Kidney (tissue), 14 donors: ENCODE measurements around the gene COL15A1. TPM values are rescaled to one million over a fixed set of nuclear protein-coding genes. Genes with fewer than 3 reads are reported as not detected.

ENCODE experiments used
- DNase-seq, 5 donors: peaks; one replicate each; pipeline ENCODE4 v3.0.0-alpha.2; 2013 to 2020
- FAIRE-seq: peaks from 2 replicates; lab custom pipeline; 2012; peaks lifted over from hg19 to GRCh38; lab: Jason Lieb, UNC
- H3K27ac ChIP-seq, 2 donors: one replicate each; pipeline ENCODE4 v1.7.0; 2013; ENCODE audit warnings: low read depth in 2 of 2, low read length in 2 of 2, inconsistent platforms in 1 of 2
- H3K27me3 ChIP-seq: one replicate; pipeline ENCODE4 v1.7.1; 2013; ENCODE audit warnings: low read length, inconsistent platforms; ENCODE audit not compliant: control insufficient read depth, insufficient read depth
- H3K36me3 ChIP-seq, 3 donors: one replicate each; pipeline versions ENCODE4 v1.7.0 to v1.7.1; 2013; ENCODE audit warnings: low read length in 3 of 3, control low read depth in 1 of 3, inconsistent platforms in 1 of 3; ENCODE audit not compliant: insufficient read depth in 3 of 3, control insufficient read depth in 2 of 3
- H3K4me1 ChIP-seq, 3 donors: one replicate each; pipeline versions ENCODE4 v1.7.0 to v1.7.1; 2013; ENCODE audit warnings: low read length in 3 of 3, inconsistent platforms in 1 of 3, low read depth in 1 of 3; ENCODE audit not compliant: control insufficient read depth in 2 of 3, insufficient read depth in 2 of 3
- H3K4me3 ChIP-seq, 3 donors: one replicate each; pipeline versions ENCODE4 v1.7.0 to v1.8.1; 2013; ENCODE audit warnings: low read length in 3 of 3, control low read depth in 1 of 3, inconsistent platforms in 1 of 3
- H3K9ac ChIP-seq, 3 donors: one replicate each; pipeline versions ENCODE4 v1.7.0 to v1.7.1; 2013; ENCODE audit warnings: low read length in 3 of 3, control low read depth in 1 of 3, inconsistent platforms in 1 of 3
- H3K9me3 ChIP-seq, 3 donors: one replicate each; pipeline versions ENCODE4 v1.7.0 to v1.7.1; 2013; ENCODE audit warnings: low read length in 3 of 3, control low read depth in 1 of 3, inconsistent platforms in 1 of 3; ENCODE audit not compliant: control insufficient read depth in 2 of 3, insufficient read depth in 1 of 3
- intact Hi-C: fragments of 100-400 bp; cut with DNase I; formaldehyde crosslinking; loops from one replicate; pipeline ENCODE4 v1.11.1; 2022
- polyA plus RNA-seq: library from polyadenylated mRNA; stranded (reverse); fragments of 350-450 nt; fragmentation: Illumina TruSeq; extraction: RNeasy Lipid Tissue Mini Kit (QIAGEN cat#74804); gene quantifications from one replicate; pipeline ENCODE4 v1.2.3, GENCODE V29; 2014; ENCODE audit warnings: low read depth, low replicate concordance; ENCODE audit not compliant: insufficient read depth
- total RNA-seq: library from RNA; stranded (reverse); fragmentation: NEBNext Ultra II Directional; extraction: Animal tissue kit (Norgen Biotek cat#: 25700); gene quantifications from one replicate; pipeline ENCODE4 v1.2.1, GENCODE V29; 2021
- TF ChIP-seq, protein P1 (sequence below): IDR thresholded peaks from 3 replicates; pipeline ENCODE4 v1.5.1; 2012; ENCODE audit warnings: mild to moderate bottlenecking, moderate library complexity, borderline replicate concordance; ENCODE audit not compliant: insufficient read depth; ENCODE audit errors: extremely low read depth
- donor health status: control.
- donor health status: control.
- donor health status: control.
- donor health status: control.
- donor health status: control.
- donor health status: DM: yes; HTN: yes; CAD: no.
- donor health status: Normal renal cell carcinoma (clear cell type).

The COL15A1 gene
- total and polyA plus RNA-seq, 2 donors from 2014 or later: 4.7 to 42.0 TPM

- DNase-seq: no peak
- H3K9ac ChIP-seq: no peak overlapping the region
- TF ChIP-seq, protein P1, sequence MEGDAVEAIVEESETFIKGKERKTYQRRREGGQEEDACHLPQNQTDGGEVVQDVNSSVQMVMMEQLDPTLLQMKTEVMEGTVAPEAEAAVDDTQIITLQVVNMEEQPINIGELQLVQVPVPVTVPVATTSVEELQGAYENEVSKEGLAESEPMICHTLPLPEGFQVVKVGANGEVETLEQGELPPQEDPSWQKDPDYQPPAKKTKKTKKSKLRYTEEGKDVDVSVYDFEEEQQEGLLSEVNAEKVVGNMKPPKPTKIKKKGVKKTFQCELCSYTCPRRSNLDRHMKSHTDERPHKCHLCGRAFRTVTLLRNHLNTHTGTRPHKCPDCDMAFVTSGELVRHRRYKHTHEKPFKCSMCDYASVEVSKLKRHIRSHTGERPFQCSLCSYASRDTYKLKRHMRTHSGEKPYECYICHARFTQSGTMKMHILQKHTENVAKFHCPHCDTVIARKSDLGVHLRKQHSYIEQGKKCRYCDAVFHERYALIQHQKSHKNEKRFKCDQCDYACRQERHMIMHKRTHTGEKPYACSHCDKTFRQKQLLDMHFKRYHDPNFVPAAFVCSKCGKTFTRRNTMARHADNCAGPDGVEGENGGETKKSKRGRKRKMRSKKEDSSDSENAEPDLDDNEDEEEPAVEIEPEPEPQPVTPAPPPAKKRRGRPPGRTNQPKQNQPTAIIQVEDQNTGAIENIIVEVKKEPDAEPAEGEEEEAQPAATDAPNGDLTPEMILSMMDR: no peak
Measured at GRCh38 chr9:98971168-98971914, 27.6 kb downstream of the COL15A1 start.

DNA sequence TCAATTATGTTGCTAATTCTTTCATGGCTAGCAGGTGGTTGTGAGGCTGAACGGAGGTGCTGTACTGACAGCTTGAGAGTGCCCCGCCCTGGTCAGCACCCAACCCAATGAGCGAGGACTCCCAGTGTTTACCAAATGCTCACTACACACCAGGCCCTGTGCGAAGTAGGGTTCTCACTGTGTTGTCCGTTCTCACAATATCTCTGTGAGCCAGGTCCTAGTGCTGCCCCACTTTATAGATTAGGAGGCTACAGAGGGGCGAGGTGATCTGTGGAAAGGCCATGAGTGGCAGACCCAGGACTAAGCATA is 28.2 kb downstream of the COL15A1 start:
- no peaks in the 10 kb centered on the region for H3K27me3 ChIP-seq
- no peak for FAIRE-seq
- no peak for DNase-seq
- no peak overlapping the region for H3K27ac ChIP-seq
- intact Hi-C loops: no loop called here
- H3K9me3 ChIP-seq: no peaks in the 10 kb centered on the region
- peaks cover 0 to 5% (median 0%) of the 10 kb centered on the region in 3 donors for H3K4me1 ChIP-seq
- TF ChIP-seq, protein P1: no peak
- H3K9ac ChIP-seq: no peak overlapping the region
- H3K36me3 ChIP-seq: no peaks in the 10 kb centered on the region
- no peak overlapping the region for H3K4me3 ChIP-seq

More at GRCh38 chr9:98971168-98971914, 27.6 kb downstream of the COL15A1 start:
- no peaks in the 10 kb centered on the region for H3K9me3 ChIP-seq
- peaks cover 0 to 5% (median 0%) of the 10 kb centered on the region in 3 donors for H3K4me1 ChIP-seq
- intact Hi-C loops: no loop called here
- no peak overlapping the region for H3K27ac ChIP-seq
- no peak overlapping the region for H3K4me3 ChIP-seq
- no peak for FAIRE-seq
- H3K27me3 ChIP-seq: no peaks in the 10 kb centered on the region
- no peaks in the 10 kb centered on the region for H3K36me3 ChIP-seq

DNA sequence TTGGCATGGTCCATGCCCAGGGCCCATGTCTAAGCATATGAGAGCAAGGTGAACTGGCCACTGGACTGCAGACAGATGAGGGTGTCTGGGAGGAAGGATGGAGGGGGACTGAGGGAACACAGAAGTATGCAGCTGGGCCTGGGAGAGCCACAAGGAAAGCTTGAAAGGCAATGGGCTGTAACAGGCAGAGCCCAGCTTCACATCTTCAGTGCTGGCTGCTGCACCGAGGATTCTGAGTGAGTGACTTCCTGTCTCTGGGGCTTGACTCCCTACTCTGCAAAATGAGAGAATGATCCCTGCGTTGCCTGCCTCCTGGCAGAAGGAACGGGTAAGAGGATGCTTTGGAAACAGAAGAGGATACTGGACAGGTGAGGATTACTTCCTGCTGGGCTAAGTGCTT is 29.0 kb downstream of the COL15A1 start:
- no peak overlapping the region for H3K27ac ChIP-seq
- H3K27me3 ChIP-seq: no peaks in the 10 kb centered on the region
- peaks cover 0 to 5% (median 0%) of the 10 kb centered on the region in 3 donors for H3K4me1 ChIP-seq
- H3K36me3 ChIP-seq: no peaks in the 10 kb centered on the region
- H3K4me3 ChIP-seq: no peak overlapping the region
- TF ChIP-seq, protein P1: no peak
- FAIRE-seq: no peak
- H3K9me3 ChIP-seq: no peaks in the 10 kb centered on the region
- intact Hi-C loops: no loop called here
- no peak overlapping the region for H3K9ac ChIP-seq
- DNase-seq: no peak
